Kidney (tissue), 14 donors: Measurements from ENCODE around the gene ZBTB7A. TPM values are rescaled to one million over a fixed set of nuclear protein-coding genes. Genes with fewer than 3 reads are reported as not detected.

Source experiments
- DNase-seq, 5 donors: peaks; one replicate each; pipeline ENCODE4 v3.0.0-alpha.2; 2013 to 2020
- FAIRE-seq: peaks from 2 replicates; lab custom pipeline; 2012; peaks lifted over from hg19 to GRCh38; lab: Jason Lieb, UNC
- H3K27ac ChIP-seq, 2 donors: one replicate each; pipeline ENCODE4 v1.7.0; 2013; ENCODE audit warnings: low read depth in 2 of 2, low read length in 2 of 2, inconsistent platforms in 1 of 2
- H3K27me3 ChIP-seq: one replicate; pipeline ENCODE4 v1.7.1; 2013; ENCODE audit warnings: low read length, inconsistent platforms; ENCODE audit not compliant: control insufficient read depth, insufficient read depth
- H3K36me3 ChIP-seq, 3 donors: one replicate each; pipeline versions ENCODE4 v1.7.0 to v1.7.1; 2013; ENCODE audit warnings: low read length in 3 of 3, control low read depth in 1 of 3, inconsistent platforms in 1 of 3; ENCODE audit not compliant: insufficient read depth in 3 of 3, control insufficient read depth in 2 of 3
- H3K4me1 ChIP-seq, 3 donors: one replicate each; pipeline versions ENCODE4 v1.7.0 to v1.7.1; 2013; ENCODE audit warnings: low read length in 3 of 3, inconsistent platforms in 1 of 3, low read depth in 1 of 3; ENCODE audit not compliant: control insufficient read depth in 2 of 3, insufficient read depth in 2 of 3
- H3K4me3 ChIP-seq, 3 donors: one replicate each; pipeline versions ENCODE4 v1.7.0 to v1.8.1; 2013; ENCODE audit warnings: low read length in 3 of 3, control low read depth in 1 of 3, inconsistent platforms in 1 of 3
- H3K9ac ChIP-seq, 3 donors: one replicate each; pipeline versions ENCODE4 v1.7.0 to v1.7.1; 2013; ENCODE audit warnings: low read length in 3 of 3, control low read depth in 1 of 3, inconsistent platforms in 1 of 3
- H3K9me3 ChIP-seq, 3 donors: one replicate each; pipeline versions ENCODE4 v1.7.0 to v1.7.1; 2013; ENCODE audit warnings: low read length in 3 of 3, control low read depth in 1 of 3, inconsistent platforms in 1 of 3; ENCODE audit not compliant: control insufficient read depth in 2 of 3, insufficient read depth in 1 of 3
- intact Hi-C: fragments of 100-400 bp; cut with DNase I; formaldehyde crosslinking; loops from one replicate; pipeline ENCODE4 v1.11.1; 2022
- polyA plus RNA-seq: library from polyadenylated mRNA; stranded (reverse); fragments of 350-450 nt; fragmentation: Illumina TruSeq; extraction: RNeasy Lipid Tissue Mini Kit (QIAGEN cat#74804); gene quantifications from one replicate; pipeline ENCODE4 v1.2.3, GENCODE V29; 2014; ENCODE audit warnings: low read depth, low replicate concordance; ENCODE audit not compliant: insufficient read depth
- total RNA-seq: library from RNA; stranded (reverse); fragmentation: NEBNext Ultra II Directional; extraction: Animal tissue kit (Norgen Biotek cat#: 25700); gene quantifications from one replicate; pipeline ENCODE4 v1.2.1, GENCODE V29; 2021
- TF ChIP-seq, protein P1 (sequence below): IDR thresholded peaks from 3 replicates; pipeline ENCODE4 v1.5.1; 2012; ENCODE audit warnings: mild to moderate bottlenecking, moderate library complexity, borderline replicate concordance; ENCODE audit not compliant: insufficient read depth; ENCODE audit errors: extremely low read depth
- donor health status: control.
- donor health status: control.
- donor health status: control.
- donor health status: control.
- donor health status: control.
- donor health status: DM: yes; HTN: yes; CAD: no.
- donor health status: Normal renal cell carcinoma (clear cell type).

Gene ZBTB7A
- total and polyA plus RNA-seq, 2 donors from 2014 or later = 8.9 to 53.2 TPM

- peaks cover 0 to 11% (median 4%) of the 10 kb centered on the region in 3 donors for H3K36me3 ChIP-seq
- H3K9ac ChIP-seq = no peak overlapping the region
- DNase-seq (no peak), FAIRE-seq (no peak)
- TF ChIP-seq, protein P1, sequence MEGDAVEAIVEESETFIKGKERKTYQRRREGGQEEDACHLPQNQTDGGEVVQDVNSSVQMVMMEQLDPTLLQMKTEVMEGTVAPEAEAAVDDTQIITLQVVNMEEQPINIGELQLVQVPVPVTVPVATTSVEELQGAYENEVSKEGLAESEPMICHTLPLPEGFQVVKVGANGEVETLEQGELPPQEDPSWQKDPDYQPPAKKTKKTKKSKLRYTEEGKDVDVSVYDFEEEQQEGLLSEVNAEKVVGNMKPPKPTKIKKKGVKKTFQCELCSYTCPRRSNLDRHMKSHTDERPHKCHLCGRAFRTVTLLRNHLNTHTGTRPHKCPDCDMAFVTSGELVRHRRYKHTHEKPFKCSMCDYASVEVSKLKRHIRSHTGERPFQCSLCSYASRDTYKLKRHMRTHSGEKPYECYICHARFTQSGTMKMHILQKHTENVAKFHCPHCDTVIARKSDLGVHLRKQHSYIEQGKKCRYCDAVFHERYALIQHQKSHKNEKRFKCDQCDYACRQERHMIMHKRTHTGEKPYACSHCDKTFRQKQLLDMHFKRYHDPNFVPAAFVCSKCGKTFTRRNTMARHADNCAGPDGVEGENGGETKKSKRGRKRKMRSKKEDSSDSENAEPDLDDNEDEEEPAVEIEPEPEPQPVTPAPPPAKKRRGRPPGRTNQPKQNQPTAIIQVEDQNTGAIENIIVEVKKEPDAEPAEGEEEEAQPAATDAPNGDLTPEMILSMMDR = no peak
- H3K9me3 ChIP-seq = no peaks in the 10 kb centered on the region
- no peak overlapping the region for H3K4me3 ChIP-seq
- intact Hi-C loops = no loop called here
- H3K4me1 ChIP-seq = no peaks in the 10 kb centered on the region
- H3K27ac ChIP-seq = no peak overlapping the region
- no peaks in the 10 kb centered on the region for H3K27me3 ChIP-seq
Measured at GRCh38 chr19:4103080-4103433, 36.4 kb upstream of the ZBTB7A start.

DNA sequence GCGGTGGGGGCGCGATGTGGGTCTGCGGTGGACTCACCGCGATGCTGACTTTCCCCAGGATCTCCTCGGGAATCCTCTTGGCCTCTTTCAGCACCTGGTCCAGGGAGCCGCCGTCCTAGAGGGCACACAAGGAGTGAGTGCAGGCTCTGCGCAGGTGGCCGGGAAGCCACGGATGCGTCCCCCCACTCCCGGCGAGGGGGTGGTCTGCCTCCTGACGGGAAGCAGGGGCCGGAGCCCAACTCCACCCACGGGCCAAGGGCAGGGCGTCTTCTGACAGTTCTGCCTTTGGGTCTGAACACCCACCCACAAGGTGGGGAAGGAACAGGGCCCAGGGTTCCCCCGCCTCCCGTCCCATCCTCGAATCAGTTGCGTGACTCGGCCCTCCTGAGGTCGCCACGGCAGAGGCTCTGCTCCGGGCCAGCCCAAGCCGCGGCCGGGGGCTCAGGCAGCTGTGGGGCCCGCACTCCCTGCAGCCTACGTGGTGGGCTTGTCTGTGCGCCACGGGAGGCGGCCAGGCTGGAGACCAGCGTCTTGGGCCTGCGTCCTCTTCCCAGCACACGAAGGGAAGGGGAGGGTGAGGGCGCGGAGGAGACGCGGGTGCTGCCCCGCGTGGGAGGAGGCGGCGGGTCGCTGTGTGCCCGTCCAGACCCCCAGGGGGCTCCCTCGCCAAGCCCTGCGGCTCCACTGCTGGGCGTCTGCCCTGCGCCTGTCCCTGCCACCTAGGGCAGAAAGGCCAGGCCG, 35.8 kb upstream of the ZBTB7A start:
- Histone ChIP-seq H3K27ac (no peak overlapping the region), H3K9ac (no peak overlapping the region), H3K4me3 (no peak overlapping the region), H3K27me3 (no peaks in the 10 kb centered on the region), H3K9me3 (no peaks in the 10 kb centered on the region), H3K36me3 (peaks cover 0 to 9% (median 6%) of the 10 kb centered on the region in 3 donors), H3K4me1 (peaks cover 0 to under 1% (median 0%) of the 10 kb centered on the region in 3 donors)
- TF ChIP-seq, protein P1 = no peak
- intact Hi-C loops = no loop called here
- FAIRE-seq = no peak
- peak in 1 of 5 donors; percentile 67 for DNase-seq

DNA sequence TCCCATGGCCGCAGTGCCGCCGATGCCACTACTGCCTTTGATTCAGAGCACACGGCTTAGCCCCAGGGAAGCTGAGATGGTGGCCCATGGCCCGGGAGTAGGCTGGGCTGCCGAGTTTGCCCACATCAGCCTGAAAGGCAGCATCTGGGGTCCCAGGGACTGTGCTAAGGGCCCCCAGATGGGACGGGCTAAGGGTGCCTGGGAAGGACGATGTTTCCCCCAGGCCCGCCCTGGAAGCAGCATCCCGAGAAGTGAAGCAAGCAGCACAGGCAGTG, 34.7 kb upstream of the ZBTB7A start:
- DNase-seq (peak in 1 of 5 donors; percentile 71), FAIRE-seq (no peak)
- peaks cover 0 to 8% (median 4%) of the 10 kb centered on the region in 3 donors for H3K36me3 ChIP-seq
- TF ChIP-seq, protein P1 = no peak
- H3K9me3 ChIP-seq = no peaks in the 10 kb centered on the region
- H3K9ac ChIP-seq = no peak overlapping the region
- H3K27me3 ChIP-seq = no peaks in the 10 kb centered on the region
- peaks cover 0 to 5% (median 0%) of the 10 kb centered on the region in 3 donors for H3K4me1 ChIP-seq
- intact Hi-C loops = no loop called here
- H3K4me3 ChIP-seq = no peak overlapping the region
- H3K27ac ChIP-seq = no peak overlapping the region
